ENCODE measurements around the gene CDC42SE2. TPM values are rescaled to one million over a fixed set of nuclear protein-coding genes. Genes with fewer than 3 reads are reported as not detected.
"Not testable (repeated sequence)": the region's sequence is repeated elsewhere in the genome, so short reads cannot be mapped to it uniquely, and the experiment has no call there.

The CDC42SE2 gene
- polyA plus RNA-seq, 3 donors = 34.4 to 135 (median 92.6) TPM

DNA sequence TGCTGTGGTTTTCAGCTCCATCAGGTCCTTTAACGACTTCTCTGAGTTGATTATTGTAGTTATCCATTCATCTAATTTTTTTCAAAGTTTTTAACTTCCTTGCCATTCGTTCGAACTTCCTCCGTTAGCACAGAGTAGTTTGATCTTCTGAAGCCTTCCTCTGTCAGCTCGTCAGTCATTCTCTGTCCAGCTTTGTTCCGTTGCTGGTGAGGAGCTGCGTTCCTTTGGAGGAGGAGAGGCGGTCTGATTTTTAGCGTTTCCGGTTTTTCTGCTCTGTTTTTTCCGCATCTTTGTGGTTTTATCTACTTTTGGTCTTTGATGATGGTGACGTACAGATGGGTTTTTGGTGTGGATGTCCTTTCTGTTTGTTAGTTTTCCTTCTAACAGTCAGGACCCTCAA is 72.9 kb downstream of the CDC42SE2 start:
- H3K4me3 ChIP-seq (replicated peaks in 1 of 3; ENCODE audit: low read depth in 2 of 3, low read length in 3 of 3); H3K27ac ChIP-seq (ENCODE audit: low read depth in 1 of 2, low read length in 2 of 2); H3K4me2 ChIP-seq (replicated peaks; ENCODE audit: extremely low read depth, low read length, poor library complexity, severe bottlenecking); H2AFZ ChIP-seq (ENCODE audit: insufficient read depth, low read depth, low read length, poor library complexity, severe bottlenecking); H3K4me1 ChIP-seq (ENCODE audit: control insufficient read depth in 1 of 2, insufficient read depth in 2 of 2, low read length in 2 of 2); intact Hi-C loops (cut with micrococcal nuclease); H3K9ac ChIP-seq (ENCODE audit: insufficient read depth, low read length, poor library complexity, severe bottlenecking); H3K4me1 Mint-ChIP-seq; DNase-seq; H3K4me3 Mint-ChIP-seq; H3K27me3 Mint-ChIP-seq (ENCODE audit: low read depth in 3 of 3); H3K27me3 ChIP-seq (ENCODE audit: control insufficient read depth in 2 of 2, insufficient read depth in 2 of 2, low read length in 2 of 2); H3K9me3 ChIP-seq (replicated peaks in 1 of 2; ENCODE audit: control insufficient read depth in 1 of 2, insufficient read depth in 1 of 2, low read length in 2 of 2): not testable (repeated sequence)
- Histone ChIP-seq H3K36me3 (replicated peaks in 1 of 2; ENCODE audit: control insufficient read depth in 1 of 2, insufficient read depth in 2 of 2, low read length in 2 of 2) (peaks cover 2 to 30% of the 10 kb centered on the region in 2 donors), H3K79me2 (ENCODE audit: insufficient read depth, low read length) (peaks cover 72% of the 10 kb centered on the region), H4K20me1 (ENCODE audit: insufficient read depth, low read length) (peaks cover 56% of the 10 kb centered on the region)
- no CpG with 5 or more reads among the region's 12 CpGs for WGBS (ENCODE audit: insufficient coverage)
- Mint-ChIP-seq H3K27ac (peak overlapping the region in 1 of 7 donors; percentile 22), H3K9me3 (peaks cover 10 to 32% (median 19%) of the 10 kb centered on the region in 7 donors), H3K36me3 (peaks cover 30 to 48% of the 10 kb centered on the region in 2 donors)

DNA sequence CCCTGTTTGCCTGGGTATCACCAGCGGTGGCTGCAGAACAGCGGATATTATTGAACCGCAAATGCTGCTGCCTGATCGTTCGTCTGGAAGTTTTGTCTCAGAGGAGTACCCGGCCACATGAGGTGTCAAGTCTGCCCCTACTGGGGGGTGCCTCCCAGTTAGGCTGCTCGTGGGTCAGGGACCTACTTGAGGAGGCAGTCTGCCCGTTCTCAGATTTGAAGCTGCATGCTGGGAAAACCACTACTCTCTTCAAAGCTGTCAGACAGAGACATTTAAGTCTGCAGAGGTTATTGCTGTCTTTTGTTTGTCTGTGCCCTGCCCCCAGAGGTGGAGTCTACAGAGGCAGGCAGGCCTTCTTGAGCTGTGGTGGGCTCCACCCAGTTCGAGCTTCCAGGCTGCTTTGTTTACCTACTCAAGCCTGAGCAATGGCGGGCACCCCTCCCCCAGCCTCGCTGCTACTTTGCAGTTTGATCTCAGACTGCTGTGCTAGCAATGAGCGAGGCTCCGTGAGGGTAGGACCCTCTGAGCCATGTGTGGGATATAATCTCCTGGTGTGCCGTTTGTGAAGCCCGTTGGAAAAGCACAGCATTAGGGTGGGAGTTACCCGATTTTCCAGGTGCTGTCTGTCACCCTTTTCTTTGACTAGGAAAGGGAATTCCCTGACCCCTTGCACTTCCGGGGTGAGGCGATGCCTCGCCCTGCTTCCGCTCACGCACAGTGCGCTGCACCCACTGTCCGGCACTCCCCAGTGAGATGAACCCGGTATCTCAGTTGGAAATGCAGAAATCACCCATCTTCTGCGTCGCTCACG is 73.6 kb downstream of the CDC42SE2 start:
- intact Hi-C loops (cut with micrococcal nuclease); H3K4me3 ChIP-seq (replicated peaks in 1 of 3; ENCODE audit: low read depth in 2 of 3, low read length in 3 of 3); H3K4me1 Mint-ChIP-seq; H2AFZ ChIP-seq (ENCODE audit: insufficient read depth, low read depth, low read length, poor library complexity, severe bottlenecking); H3K27me3 ChIP-seq (ENCODE audit: control insufficient read depth in 2 of 2, insufficient read depth in 2 of 2, low read length in 2 of 2); H3K9ac ChIP-seq (ENCODE audit: insufficient read depth, low read length, poor library complexity, severe bottlenecking); H3K27ac ChIP-seq (ENCODE audit: low read depth in 1 of 2, low read length in 2 of 2); H3K27me3 Mint-ChIP-seq (ENCODE audit: low read depth in 3 of 3); H3K4me2 ChIP-seq (replicated peaks; ENCODE audit: extremely low read depth, low read length, poor library complexity, severe bottlenecking); H3K9me3 ChIP-seq (replicated peaks in 1 of 2; ENCODE audit: control insufficient read depth in 1 of 2, insufficient read depth in 1 of 2, low read length in 2 of 2); H3K4me3 Mint-ChIP-seq; DNase-seq; H3K4me1 ChIP-seq (ENCODE audit: control insufficient read depth in 1 of 2, insufficient read depth in 2 of 2, low read length in 2 of 2): not testable (repeated sequence)
- Histone ChIP-seq H3K36me3 (replicated peaks in 1 of 2; ENCODE audit: control insufficient read depth in 1 of 2, insufficient read depth in 2 of 2, low read length in 2 of 2) (peaks cover 2 to 30% of the 10 kb centered on the region in 2 donors), H3K79me2 (ENCODE audit: insufficient read depth, low read length) (peaks cover 76% of the 10 kb centered on the region), H4K20me1 (ENCODE audit: insufficient read depth, low read length) (peaks cover 56% of the 10 kb centered on the region)
- Mint-ChIP-seq H3K36me3 (peaks cover 30 to 48% of the 10 kb centered on the region in 2 donors), H3K9me3 (peaks cover 10 to 32% (median 20%) of the 10 kb centered on the region in 7 donors), H3K27ac (peak overlapping the region in 1 of 7 donors; percentile 18)
- over 99% methylated on average over 17 of the region's 27 CpGs for WGBS (ENCODE audit: insufficient coverage)
